Kidney capillary endothelial cell (primary cell): ENCODE measurements around the gene LIPK.
"Not testable (repeated sequence)": the region's sequence is repeated elsewhere in the genome, so short reads cannot be mapped to it uniquely, and the experiment has no call there.

Experiments
- DNase-seq: peaks from one replicate; pipeline ENCODE4 v3.0.0-alpha.2; 2018; ENCODE audit warnings: low spot score

LIPK gene

GRCh38 chr10:88721392-88721791 lies 15.3 kb downstream of the LIPK start:
- DNase-seq = no peak

- DNase-seq = no peak
Observed at GRCh38 chr10:88725798-88726197, 19.7 kb downstream of the LIPK start.

GRCh38 chr10:88728107-88728763 lies 22.2 kb downstream of the LIPK start:
- no peak for DNase-seq

- no peak for DNase-seq
Observed at GRCh38 chr10:88730864-88731263, 24.8 kb downstream of the LIPK start.

- no peak for DNase-seq
Observed at GRCh38 chr10:88731296-88731695, 25.2 kb downstream of the LIPK start.

- no peak for DNase-seq
Observed at GRCh38 chr10:88733215-88733614, 27.2 kb downstream of the LIPK start.

GRCh38 chr10:88735661-88736060 lies 29.6 kb downstream of the LIPK start:
- no peak for DNase-seq

- not testable (repeated sequence) for DNase-seq
Observed at GRCh38 chr10:88741921-88742320, 35.9 kb downstream of the LIPK start.

- no peak for DNase-seq
Observed at GRCh38 chr10:88742448-88742847, 36.4 kb downstream of the LIPK start.

- DNase-seq = no peak
Observed at GRCh38 chr10:88744002-88744401, 38.0 kb downstream of the LIPK start.

- DNase-seq = no peak
Observed at GRCh38 chr10:88745633-88746032, 39.6 kb downstream of the LIPK start.

GRCh38 chr10:88754287-88754686 lies 48.2 kb downstream of the LIPK start:
- no peak for DNase-seq

GRCh38 chr10:88755753-88756152 lies 49.7 kb downstream of the LIPK start:
- no peak for DNase-seq

GRCh38 chr10:88756660-88757059 lies 50.6 kb downstream of the LIPK start:
- DNase-seq = no peak

GRCh38 chr10:88759366-88760101 lies 53.5 kb downstream of the LIPK start, which contains the start of gene LIPN:
Gene LIPN, plus strand, starts transcription at chr10:88760020. Its CDS starts 1,386 bp downstream, at chr10:88761406.
- no peak for DNase-seq

GRCh38 chr10:88762906-88763305 lies 56.9 kb downstream of the LIPK start:
- no peak for DNase-seq

GRCh38 chr10:88763441-88763840 lies 57.4 kb downstream of the LIPK start:
- no peak for DNase-seq

- no peak for DNase-seq
Observed at GRCh38 chr10:88764110-88764509, 58.1 kb downstream of the LIPK start.

- DNase-seq = no peak
Observed at GRCh38 chr10:88765816-88766215, 59.8 kb downstream of the LIPK start.

GRCh38 chr10:88769384-88769783 lies 63.3 kb downstream of the LIPK start:
- DNase-seq = no peak

- no peak for DNase-seq
Observed at GRCh38 chr10:88781206-88781605, 75.2 kb downstream of the LIPK start.

GRCh38 chr10:88782222-88782621 lies 76.2 kb downstream of the LIPK start:
- no peak for DNase-seq

- no peak for DNase-seq
Observed at GRCh38 chr10:88783724-88784123, 77.7 kb downstream of the LIPK start.
